HL-60 (cell line): ENCODE measurements around the gene KCNG1.

Experiments
- DNase-seq, 2 experiments: peaks; one replicate each; pipeline ENCODE4 v3.0.0-alpha.2; 2010 to 2020; ENCODE audit warnings: low read depth in 1 of 2, low spot score in 1 of 2
- H3K27ac ChIP-seq: fragments of 250-450 bp; sonication (Bioruptor Pico); replicated peaks from 2 replicates; pipeline ENCODE4 v1.5.1; 2020; ENCODE audit warnings: mild to moderate bottlenecking, moderate library complexity
- H3K27me3 ChIP-seq: fragments of 250-450 bp; sonication (Bioruptor Pico); 2 replicates; pipeline ENCODE4 v1.5.1; 2021; ENCODE audit warnings: mild to moderate bottlenecking, moderate library complexity; ENCODE audit not compliant: insufficient read depth, poor library complexity, severe bottlenecking
- H3K4me3 ChIP-seq: replicated peaks from 2 replicates; pipeline ENCODE4 v1.5.1; 2011; ENCODE audit warnings: mild to moderate bottlenecking, control low read depth, low read length; ENCODE audit not compliant: insufficient read depth
- GABPA ChIP-seq: IDR thresholded peaks from 2 replicates; pipeline ENCODE4 v1.6.1; 2012; ENCODE audit warnings: low read depth
- POLR2AphosphoS5 ChIP-seq: IDR thresholded peaks from 2 replicates; pipeline ENCODE4 v1.6.1; 2012; ENCODE audit warnings: low read depth
- SPI1 ChIP-seq: IDR thresholded peaks from 2 replicates; pipeline ENCODE4 v1.6.1; 2012; ENCODE audit warnings: low read depth, mild to moderate bottlenecking, borderline replicate concordance
- TF ChIP-seq, protein P1 (sequence below): IDR thresholded peaks from one replicate; pipeline ENCODE4 v1.5.1; 2011; ENCODE audit warnings: low read length, control low read depth, inconsistent platforms; ENCODE audit not compliant: insufficient read depth
- TF ChIP-seq, protein P2 (sequence below): IDR thresholded peaks from 2 replicates; pipeline ENCODE4 v1.6.1; 2012; ENCODE audit warnings: low read depth; ENCODE audit not compliant: insufficient replicate concordance

Gene KCNG1

DNA sequence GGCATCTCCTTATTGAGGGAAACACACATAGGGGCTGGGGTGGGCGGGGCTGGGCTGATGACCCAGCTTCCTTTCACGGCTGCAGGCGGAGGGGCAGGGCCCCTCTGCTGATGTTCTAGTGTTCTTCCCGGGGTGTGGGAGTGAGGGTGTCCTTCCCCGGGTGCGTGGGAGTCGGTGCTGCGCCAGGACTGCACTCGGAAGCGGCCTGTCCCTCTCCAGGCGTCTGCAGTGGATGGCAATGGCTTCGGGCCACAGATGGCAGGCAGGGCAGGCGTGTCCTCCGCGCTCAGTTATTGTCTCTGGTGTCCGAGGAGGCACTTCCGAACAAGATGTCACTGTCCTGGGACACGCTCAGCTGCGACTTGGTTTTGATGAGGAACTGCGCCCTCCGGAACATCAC, 19.2 kb downstream of the KCNG1 start:
- TF ChIP-seq GABPA (no peak), POLR2AphosphoS5 (no peak), SPI1 (no peak)
- TF ChIP-seq, protein P1, sequence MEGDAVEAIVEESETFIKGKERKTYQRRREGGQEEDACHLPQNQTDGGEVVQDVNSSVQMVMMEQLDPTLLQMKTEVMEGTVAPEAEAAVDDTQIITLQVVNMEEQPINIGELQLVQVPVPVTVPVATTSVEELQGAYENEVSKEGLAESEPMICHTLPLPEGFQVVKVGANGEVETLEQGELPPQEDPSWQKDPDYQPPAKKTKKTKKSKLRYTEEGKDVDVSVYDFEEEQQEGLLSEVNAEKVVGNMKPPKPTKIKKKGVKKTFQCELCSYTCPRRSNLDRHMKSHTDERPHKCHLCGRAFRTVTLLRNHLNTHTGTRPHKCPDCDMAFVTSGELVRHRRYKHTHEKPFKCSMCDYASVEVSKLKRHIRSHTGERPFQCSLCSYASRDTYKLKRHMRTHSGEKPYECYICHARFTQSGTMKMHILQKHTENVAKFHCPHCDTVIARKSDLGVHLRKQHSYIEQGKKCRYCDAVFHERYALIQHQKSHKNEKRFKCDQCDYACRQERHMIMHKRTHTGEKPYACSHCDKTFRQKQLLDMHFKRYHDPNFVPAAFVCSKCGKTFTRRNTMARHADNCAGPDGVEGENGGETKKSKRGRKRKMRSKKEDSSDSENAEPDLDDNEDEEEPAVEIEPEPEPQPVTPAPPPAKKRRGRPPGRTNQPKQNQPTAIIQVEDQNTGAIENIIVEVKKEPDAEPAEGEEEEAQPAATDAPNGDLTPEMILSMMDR = no peak
- TF ChIP-seq, protein P2, sequence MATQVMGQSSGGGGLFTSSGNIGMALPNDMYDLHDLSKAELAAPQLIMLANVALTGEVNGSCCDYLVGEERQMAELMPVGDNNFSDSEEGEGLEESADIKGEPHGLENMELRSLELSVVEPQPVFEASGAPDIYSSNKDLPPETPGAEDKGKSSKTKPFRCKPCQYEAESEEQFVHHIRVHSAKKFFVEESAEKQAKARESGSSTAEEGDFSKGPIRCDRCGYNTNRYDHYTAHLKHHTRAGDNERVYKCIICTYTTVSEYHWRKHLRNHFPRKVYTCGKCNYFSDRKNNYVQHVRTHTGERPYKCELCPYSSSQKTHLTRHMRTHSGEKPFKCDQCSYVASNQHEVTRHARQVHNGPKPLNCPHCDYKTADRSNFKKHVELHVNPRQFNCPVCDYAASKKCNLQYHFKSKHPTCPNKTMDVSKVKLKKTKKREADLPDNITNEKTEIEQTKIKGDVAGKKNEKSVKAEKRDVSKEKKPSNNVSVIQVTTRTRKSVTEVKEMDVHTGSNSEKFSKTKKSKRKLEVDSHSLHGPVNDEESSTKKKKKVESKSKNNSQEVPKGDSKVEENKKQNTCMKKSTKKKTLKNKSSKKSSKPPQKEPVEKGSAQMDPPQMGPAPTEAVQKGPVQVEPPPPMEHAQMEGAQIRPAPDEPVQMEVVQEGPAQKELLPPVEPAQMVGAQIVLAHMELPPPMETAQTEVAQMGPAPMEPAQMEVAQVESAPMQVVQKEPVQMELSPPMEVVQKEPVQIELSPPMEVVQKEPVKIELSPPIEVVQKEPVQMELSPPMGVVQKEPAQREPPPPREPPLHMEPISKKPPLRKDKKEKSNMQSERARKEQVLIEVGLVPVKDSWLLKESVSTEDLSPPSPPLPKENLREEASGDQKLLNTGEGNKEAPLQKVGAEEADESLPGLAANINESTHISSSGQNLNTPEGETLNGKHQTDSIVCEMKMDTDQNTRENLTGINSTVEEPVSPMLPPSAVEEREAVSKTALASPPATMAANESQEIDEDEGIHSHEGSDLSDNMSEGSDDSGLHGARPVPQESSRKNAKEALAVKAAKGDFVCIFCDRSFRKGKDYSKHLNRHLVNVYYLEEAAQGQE = no peak
- no peak for DNase-seq
- Histone ChIP-seq H3K27me3 (peaks cover 13% of the 10 kb centered on the region), H3K27ac (no peak overlapping the region), H3K4me3 (no peak overlapping the region)

DNA sequence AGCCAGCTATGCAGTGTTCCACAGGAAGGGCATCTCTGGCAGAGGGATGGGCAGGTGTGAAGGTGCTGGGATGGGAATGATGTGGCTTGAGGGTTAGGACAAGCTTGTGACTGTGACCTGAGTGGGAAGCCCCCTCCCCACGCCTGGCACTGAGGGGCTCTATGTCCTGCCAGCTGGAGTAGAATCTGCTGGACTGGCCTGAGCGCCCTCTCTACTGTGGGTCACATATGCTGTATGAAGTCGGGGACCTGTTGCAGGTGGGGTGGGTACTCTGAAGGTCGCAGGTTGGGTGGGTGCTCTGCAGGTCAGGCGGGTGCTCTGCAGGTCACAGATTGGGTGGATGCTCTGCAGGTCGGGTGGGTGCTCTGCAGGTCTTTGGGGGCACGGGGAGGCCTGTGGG, 20.3 kb downstream of the KCNG1 start:
- peaks cover 16% of the 10 kb centered on the region for H3K27me3 ChIP-seq

DNA sequence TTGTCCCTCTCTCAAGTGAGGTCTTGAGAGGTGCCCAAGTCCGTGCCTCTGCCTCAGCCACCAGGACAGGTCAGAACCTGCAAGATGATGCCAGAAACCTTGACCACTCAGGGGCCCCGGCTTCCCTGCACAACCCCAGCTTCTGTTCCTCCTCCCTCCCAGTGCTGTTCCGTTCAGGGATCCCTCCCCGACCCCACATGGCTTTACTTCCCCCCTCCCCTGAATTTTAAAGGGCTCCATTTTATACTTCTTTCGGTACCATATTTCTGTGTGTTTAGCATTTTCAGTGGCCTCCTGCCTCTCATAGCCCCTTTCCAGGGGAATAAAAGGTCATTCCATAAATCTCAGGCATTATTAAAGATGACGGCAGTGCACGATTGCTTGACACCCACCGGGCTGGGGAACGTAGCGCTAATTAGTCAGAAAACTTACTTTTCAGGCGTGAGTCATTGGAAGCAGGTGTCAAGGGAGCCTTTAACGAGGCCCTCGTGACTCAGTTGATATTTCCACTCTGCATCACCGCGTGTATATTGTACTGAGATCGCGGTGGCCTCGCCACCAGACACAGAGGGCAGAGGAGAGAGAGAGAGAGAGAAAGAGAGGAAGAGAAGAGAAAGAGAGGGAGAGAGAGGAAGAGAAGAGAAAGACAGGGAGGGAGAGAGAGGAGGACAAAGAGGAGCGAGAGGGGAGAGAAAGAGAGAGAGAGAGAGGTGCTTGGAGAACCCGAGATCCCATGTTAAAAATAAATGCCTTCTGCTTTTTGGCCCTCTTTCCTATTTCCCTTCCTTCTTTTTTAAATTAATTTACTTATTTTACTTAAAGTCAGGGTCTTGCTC, 21.3 kb downstream of the KCNG1 start:
- Histone ChIP-seq H3K27me3 (peaks cover 16% of the 10 kb centered on the region), H3K27ac (no peak overlapping the region), H3K4me3 (no peak overlapping the region)
- DNase-seq = no peak
- no peak for TF ChIP-seq SPI1
- TF ChIP-seq GABPA = no peak
- TF ChIP-seq, protein P2 = no peak
- TF ChIP-seq, protein P1 = no peak
- no peak for TF ChIP-seq POLR2AphosphoS5

More for the DNA sequence above, 20.3 kb downstream of the KCNG1 start:
- DNase-seq = no peak
- TF ChIP-seq GABPA (no peak), SPI1 (no peak), POLR2AphosphoS5 (no peak)
- TF ChIP-seq, protein P2 = no peak
- TF ChIP-seq, protein P1 = no peak
- Histone ChIP-seq H3K4me3 (no peak overlapping the region), H3K27ac (no peak overlapping the region)
